PC-9 (cell line): ENCODE data around the gene SUV39H1.

ENCODE experiments used
- EZH2 ChIP-seq: fragments of 200-600 bp; sonication (generic); IDR thresholded peaks from 2 replicates; pipeline ENCODE4 v1.8.0; 2017; ENCODE audit warnings: antibody characterized with exemption, low read depth
- TF ChIP-seq, protein P1 (sequence below): fragments of 200-600 bp; sonication (generic); conservative IDR thresholded peaks from 2 replicates; pipeline ENCODE4 v1.6.1; 2017; ENCODE audit warnings: mixed run types, antibody characterized with exemption, mild to moderate bottlenecking, moderate library complexity

DNA sequence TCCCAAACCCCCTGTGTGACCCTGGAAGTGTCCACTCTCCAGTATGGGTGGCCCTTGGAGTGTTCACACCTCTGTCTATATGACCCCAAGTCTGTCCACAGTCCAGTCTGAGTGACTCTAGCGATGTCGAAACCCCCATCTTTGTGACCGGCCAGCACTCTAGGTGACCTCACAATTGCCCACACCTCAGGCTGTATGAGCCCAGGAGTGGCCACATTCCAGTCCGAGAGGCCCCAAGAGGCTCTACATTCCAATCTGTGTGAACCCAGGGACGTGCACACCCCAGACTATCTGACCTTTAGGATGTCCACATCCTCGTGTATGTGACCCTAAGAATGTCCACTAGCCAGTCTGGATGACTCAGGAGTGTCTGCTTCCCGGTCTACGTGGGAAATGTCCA, 57.7 kb downstream of the SUV39H1 start:
- TF ChIP-seq, protein P1, sequence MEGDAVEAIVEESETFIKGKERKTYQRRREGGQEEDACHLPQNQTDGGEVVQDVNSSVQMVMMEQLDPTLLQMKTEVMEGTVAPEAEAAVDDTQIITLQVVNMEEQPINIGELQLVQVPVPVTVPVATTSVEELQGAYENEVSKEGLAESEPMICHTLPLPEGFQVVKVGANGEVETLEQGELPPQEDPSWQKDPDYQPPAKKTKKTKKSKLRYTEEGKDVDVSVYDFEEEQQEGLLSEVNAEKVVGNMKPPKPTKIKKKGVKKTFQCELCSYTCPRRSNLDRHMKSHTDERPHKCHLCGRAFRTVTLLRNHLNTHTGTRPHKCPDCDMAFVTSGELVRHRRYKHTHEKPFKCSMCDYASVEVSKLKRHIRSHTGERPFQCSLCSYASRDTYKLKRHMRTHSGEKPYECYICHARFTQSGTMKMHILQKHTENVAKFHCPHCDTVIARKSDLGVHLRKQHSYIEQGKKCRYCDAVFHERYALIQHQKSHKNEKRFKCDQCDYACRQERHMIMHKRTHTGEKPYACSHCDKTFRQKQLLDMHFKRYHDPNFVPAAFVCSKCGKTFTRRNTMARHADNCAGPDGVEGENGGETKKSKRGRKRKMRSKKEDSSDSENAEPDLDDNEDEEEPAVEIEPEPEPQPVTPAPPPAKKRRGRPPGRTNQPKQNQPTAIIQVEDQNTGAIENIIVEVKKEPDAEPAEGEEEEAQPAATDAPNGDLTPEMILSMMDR, result no peak
- TF ChIP-seq EZH2, result no peak
